Hematopoietic multipotent progenitor cell treated with erythropoietin and hydrocortisone succinate and interleukin-3 and kit ligand, for 4 days (in vitro differentiated cells): Measurements from ENCODE around the gene GRK5.

Experiments
- DNase-seq: peaks from one replicate; pipeline ENCODE4 v3.0.0-alpha.2; 2015

Gene GRK5

GRCh38 chr10:119303886-119304285, 96.5 kb downstream of the GRK5 start:
- no peak for DNase-seq

DNA sequence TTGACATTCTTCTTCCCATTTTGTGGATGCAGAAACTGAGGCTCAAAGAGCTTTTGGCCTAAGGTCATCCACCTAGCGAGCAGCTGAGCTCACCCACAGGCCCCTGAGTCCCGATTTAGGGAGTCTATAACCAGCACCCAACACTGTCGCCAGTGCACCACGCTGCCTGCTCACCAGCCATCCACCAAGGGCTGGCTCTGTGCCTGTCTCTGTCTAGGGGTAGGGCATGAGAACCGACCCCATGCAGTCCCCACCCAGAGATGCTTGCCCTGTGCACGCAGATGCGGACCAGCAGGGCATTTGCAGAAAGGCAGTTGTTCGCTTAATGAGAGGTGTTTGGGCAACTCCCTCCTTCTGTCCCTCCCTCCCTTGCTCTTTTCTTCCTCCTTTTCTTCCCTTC, 97.2 kb downstream of the GRK5 start:
- no peak for DNase-seq

DNA sequence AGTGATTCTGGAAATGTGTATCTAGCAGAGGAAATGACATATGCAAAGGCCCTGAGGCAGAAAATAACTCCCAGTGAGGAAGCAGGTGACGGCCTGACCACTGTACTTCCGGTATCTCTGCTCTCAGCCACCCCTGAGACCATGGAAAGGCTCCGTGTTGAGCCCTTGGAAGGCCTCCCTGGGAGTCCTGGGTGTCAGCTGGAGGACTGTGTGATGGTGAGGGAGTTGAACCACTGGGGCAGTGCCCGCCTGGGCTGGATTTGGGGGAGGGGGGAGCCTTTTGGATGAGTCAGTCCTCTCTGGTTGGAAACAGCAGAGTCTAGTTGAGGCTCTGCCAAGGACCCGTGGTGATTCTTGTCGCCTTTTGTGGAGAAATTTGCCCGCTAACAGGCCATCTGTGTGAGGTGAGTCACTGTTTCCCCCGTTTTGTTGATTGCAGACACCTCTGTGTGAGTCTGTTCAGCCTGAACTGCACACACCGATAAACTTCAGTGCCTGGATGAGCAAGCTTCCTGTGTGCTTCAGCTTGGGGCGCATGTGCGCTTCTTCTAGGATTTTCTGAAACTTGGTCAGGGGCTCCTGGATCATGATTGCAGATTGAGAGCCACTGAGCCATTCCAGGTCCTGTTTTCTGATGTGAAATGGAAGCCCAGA, 98.6 kb downstream of the GRK5 start:
- peak; percentile 94 for DNase-seq

DNA sequence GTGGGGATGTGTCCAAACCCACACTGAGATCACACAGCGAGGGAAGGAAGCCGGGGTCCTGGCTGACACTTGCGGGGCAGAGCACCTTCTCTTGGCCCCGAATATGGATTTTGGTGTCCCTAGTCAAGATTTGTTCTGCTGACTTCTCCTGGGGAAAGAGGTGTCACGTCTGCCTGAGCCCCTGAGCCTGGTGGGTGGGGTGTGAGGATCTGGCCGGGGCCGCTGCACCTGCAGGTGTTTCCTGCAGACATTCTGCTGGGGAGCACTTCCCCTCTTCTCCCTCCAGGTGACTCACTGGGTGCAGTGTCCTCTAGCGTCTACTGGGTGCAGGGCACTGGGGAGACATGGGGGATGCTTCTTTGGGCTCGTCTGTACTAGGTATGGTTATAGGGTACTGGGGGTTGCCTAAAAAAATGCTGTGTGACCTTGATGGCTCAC, 99.2 kb downstream of the GRK5 start:
- peak; percentile 60 for DNase-seq

- DNase-seq: no peak
These were observed 99.6 kb downstream of the GRK5 start for GRCh38 chr10:119306986-119307392.

DNA sequence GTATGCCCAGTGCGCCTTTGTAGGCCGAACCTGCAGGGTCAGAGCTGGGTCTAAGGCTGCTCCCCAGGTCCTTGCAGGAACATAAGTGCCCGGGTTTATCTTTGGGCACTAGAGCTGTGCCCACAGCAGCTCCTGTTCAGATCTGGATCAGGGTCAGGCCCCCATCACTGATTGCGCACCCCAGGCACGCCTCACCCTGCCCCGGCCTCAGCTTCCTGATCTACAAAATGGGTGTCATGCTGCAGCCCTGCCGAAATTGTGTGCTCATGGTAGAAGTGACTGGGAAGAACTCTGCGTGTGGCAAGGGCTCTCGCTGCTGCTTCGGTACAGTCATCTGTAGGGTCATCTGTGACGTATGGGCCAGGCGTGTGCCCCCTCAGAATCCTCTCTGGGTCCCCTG, 100.7 kb downstream of the GRK5 start:
- no peak for DNase-seq

- no peak for DNase-seq
These were observed 101.4 kb downstream of the GRK5 start for GRCh38 chr10:119308551-119309422.

GRCh38 chr10:119309423-119309770, 102.0 kb downstream of the GRK5 start:
- no peak for DNase-seq

- DNase-seq: no peak
These were observed 103.4 kb downstream of the GRK5 start for GRCh38 chr10:119310806-119311205.

DNA sequence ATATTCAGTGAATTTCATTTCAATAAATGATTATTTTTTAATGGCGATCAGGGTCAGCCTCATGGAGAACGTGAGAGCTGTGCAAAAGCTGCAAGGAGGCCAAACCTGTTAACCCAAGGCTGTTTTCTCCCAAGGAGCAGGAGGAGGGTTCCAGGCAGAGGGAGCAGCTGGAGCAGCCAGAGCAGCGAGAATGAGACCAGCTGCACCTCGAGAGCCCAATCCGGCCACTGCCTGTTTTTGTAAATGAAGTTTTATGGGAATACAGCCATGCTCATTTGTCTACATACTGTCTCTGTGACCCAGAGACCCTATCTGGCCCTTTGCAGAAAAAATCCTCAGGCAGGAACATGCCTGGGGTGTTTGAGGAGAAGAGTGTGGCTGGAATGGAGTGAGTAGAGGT, 104.9 kb downstream of the GRK5 start:
- DNase-seq: no peak

DNA sequence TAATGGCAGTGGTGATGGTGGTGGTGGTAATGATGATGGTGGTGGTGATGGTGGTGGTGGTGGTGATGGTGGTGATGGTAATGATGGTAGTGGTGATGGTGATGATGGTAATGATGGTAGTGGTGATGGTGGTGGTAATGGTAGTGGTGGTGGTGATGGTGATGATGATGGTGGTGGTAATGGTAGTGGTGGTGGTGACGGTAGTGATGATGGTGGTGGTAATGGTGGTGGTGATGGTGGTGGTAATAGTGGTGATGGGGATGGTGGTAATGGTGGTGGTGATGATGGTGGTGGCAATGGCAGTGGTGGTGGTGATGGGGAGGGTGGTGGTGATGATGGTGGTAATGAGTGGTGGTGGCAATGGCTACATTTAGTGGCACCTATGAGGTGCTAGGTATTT, 105.7 kb downstream of the GRK5 start:
- DNase-seq: no peak

GRCh38 chr10:119313644-119314043, 106.3 kb downstream of the GRK5 start:
- DNase-seq: peak; percentile 68

DNA sequence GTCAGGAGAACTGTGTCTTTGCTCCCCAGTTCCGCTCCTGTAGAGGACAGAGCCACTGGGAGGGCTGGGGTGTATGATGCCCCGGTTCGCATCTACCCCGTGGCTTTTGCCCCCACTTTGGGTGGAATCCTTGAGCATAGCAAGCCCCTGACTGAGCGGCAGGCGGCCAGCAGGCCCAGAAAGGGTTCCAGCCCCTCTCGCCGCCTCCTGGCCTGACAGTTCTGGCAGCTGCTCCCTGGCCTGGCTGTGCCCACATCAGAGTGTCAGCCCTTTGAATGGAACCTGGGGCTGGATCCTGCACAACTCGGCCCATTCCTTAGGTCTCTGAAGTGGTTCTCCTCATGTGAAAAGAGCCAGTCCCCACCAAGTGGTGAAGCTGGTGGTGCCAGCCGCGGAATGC, 106.7 kb downstream of the GRK5 start:
- DNase-seq: no peak

GRCh38 chr10:119314486-119314885, 107.1 kb downstream of the GRK5 start:
- DNase-seq: no peak

- peak; percentile 41 for DNase-seq
These were observed 108.0 kb downstream of the GRK5 start for GRCh38 chr10:119315128-119316001.

- DNase-seq: no peak
These were observed 108.6 kb downstream of the GRK5 start for GRCh38 chr10:119316002-119316358.

GRCh38 chr10:119316729-119317097, 109.3 kb downstream of the GRK5 start:
- DNase-seq: no peak

- DNase-seq: no peak
These were observed 111.2 kb downstream of the GRK5 start for GRCh38 chr10:119318411-119319160.

GRCh38 chr10:119319161-119319919, 112.0 kb downstream of the GRK5 start:
- DNase-seq: no peak

DNA sequence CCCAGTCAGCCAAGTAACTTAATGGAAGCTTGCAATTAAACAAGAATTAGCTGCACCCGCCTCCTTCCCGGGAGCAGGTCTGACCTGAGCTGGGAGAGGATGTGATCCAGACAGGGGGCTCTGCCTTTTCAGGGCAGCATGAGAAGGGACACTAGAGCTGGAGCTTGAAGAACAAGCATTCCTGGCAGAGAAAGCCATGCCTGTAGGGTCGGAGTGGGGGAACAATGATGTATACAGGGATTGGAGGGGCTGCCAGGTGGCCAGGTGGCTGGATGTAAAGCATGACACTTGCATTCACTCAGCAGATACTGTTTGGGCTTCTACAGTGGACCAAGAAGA, 112.5 kb downstream of the GRK5 start:
- DNase-seq: no peak

- no peak for DNase-seq
These were observed 113.6 kb downstream of the GRK5 start for GRCh38 chr10:119320981-119321380.
